Measurements from ENCODE around the gene FAM9A.
A peak's percentile ranks its signal among the peaks of the same experiment; 100 is the strongest.
"Not testable (repeated sequence)": the region's sequence is repeated elsewhere in the genome, so short reads cannot be mapped to it uniquely, and the experiment has no call there.

Gene FAM9A

DNA sequence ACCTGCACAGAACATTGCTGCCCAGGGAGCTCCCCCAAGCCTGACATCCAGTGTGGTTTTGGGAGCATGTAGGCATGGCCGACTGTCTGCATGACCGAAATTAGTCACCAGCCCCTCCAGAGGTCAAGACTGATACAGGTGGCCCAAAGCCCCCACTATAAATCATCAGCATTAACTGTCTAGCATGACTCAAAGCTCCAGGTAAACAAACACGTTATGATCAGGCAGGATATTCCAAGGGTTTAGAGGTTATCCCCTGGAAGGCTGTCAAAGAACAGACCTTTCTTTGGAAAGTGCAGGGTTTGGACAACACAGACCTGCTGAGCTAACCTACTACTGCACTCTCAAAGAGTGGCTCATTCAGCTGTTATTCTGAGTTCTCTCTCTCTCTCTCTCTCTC lies 2.1 kb upstream of the FAM9A start:
- DNase-seq (ENCODE audit: low read depth), result no peak

DNA sequence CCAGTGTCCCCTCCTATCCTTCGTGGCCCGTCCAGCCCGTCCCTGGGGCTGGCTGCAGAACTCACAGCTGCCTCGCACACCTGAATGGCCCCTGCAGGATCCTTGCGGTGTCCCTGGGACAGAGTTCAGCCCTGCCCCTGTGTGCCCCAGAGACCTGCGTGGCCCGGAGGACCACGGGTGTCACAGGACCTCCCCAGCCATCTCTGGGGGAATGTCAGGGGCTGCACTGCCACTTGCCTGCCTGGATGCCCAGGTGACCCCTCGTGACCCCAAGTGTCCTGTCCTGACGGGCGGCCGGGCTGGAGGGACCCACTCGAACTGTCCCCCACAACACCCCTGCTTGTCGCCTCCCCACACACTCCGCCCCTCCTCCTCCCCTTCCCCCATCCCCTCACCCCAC lies 832 bp downstream of the FAM9A start:
- not testable (repeated sequence) for DNase-seq (ENCODE audit: low read depth)

DNA sequence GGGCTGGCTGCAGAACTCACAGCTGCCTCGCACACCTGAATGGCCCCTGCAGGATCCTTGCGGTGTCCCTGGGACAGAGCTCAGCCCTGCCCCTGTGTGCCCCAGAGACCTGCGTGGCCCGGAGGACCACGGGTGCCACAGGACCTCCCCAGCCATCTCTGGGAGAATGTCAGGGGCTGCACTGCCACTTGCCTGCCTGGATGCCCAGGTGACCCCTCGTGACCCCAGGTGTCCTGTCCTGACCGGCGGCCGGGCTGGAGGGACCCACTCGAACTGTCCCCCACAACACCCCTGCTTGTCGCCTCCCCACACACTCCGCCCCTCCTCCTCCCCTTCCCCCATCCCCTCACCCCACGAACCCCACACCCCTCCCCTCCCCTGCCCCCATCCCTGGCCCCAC lies 1.9 kb downstream of the FAM9A start:
- not testable (repeated sequence) for DNase-seq (ENCODE audit: low read depth)

DNA sequence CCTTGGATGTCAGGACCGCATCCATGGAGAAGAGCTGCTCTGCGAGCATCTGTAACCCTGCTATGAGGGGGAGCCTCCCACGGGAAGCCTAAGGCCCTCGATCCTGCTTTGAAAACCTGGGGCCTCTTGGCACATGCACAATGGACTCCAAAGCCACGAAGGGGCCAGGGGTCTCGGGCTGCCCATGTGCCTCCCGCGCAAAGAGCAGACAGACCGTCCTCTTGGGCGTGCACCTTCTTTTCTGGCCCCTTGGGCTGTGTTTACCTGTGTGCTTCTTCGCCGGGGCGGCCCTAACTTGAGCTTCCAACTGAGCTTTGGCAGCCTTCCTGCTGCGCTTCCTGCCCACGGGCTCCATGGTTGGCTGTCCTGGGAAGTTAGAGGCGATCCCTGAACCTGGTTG lies 2.5 kb downstream of the FAM9A start:
- DNase-seq (ENCODE audit: low read depth), result not testable (repeated sequence)

DNA sequence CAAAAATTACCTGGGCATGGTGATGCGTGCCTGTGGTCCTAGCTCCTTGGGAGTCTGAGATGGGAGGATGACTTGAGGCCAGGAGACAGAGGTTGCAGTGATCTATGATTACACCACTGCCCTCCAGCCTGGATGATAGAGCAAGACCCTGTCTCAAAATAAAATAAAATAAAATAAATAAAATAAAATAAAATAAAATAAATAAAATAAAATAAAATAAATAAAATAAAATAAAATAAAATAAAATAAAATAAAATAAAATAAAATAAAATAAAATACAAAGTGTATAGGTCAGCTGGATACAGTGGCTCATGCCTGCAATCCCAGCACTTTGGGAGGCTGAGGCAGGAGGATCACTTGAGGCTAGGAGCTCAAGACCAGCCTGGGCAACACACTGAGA lies 14.1 kb downstream of the FAM9A start:
- DNase-seq (ENCODE audit: low read depth), result not testable (repeated sequence)

DNA sequence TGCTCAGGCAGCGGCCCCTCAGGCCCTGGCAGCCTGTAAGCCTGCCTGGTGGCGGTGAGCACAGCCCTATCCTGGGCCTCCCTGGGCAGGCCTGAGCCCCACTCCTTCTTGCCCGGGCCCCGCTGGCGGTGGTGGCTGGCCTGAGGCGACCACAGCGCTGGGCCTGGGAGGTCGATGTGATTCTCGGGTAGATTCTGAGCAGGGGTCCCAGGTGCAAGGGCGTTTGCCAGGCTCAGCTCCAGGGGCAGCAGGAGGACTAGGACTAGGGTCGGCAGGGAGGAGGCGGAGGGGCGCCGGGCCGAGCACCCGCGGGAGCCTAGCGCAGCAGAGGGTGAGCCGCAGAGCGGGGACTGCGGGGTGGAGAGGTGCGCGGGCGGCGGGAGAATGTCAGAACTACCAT lies 17.0 kb downstream of the FAM9A start:
- no peak for DNase-seq (ENCODE audit: low read depth)

DNA sequence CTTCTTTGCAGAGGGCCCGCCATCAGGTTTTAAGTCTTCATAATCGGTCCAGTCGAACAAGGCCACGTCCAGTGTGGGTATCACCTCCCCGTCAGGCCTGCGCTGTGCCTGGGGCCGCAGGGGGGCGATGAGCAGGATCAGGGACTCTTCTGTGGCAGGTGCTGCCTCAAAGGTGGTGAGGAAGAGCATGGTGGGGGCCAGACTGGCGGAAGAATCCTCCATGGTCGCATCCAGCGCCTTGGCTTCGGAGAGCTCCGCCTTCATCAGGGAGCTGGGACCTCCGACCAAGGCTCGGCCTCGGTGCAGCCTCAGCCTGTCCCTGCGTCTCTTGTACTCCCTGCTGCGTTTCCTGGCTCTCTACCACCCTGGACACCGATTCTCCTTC lies 17.5 kb downstream of the FAM9A start:
- no peak for DNase-seq (ENCODE audit: low read depth)

DNA sequence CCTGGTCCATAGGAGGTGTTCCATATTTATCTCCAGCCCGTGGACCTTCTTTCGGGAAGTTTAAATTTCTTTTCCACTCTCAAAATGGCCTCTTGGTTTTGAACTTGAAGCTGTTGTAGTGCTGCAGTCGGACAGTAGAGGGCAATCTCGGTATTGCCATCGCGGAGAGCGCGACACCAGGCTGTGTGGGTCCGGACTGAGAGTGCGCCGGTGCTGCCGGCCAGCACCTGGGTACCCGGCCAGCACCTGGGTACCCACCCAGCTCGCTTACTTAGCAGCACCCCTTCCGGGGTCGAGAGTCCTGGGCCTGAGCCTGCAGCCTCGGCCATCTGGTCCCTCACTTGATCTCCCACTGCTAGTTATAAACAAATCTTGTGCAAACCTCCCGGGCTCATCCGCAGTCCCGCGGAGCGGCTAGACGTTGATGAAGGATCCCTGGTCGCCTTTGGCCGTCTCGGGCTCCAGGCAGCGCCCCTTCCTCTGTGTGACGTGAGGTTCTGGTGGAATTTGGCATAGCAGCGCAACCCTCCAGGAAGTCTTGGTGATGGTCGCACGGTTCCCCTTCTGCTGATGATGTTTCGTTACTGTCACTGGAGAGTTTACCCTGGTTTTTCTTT lies 18.0 kb downstream of the FAM9A start:
- no peak for DNase-seq (ENCODE audit: low read depth)

DNA sequence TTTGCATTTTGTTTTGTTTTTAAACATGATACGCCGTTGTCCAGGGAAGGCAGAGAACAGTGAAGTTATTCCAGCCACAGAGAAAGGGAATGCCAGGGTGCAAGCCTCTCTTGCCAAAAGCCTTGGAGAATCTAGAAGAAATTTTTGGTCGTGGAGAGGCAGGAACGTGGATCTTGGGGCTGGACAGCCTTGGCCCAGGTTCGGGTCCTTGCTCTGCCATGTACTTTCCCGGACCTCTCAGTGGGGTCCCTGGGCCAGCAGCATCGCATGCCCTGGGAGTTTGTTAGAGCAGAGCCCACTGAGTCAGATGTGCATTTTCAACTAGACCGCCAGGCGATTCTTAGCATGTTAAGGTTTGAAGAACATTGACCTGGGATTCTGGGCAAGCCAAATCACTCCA lies 18.6 kb downstream of the FAM9A start:
- DNase-seq (ENCODE audit: low read depth), result no peak

DNA sequence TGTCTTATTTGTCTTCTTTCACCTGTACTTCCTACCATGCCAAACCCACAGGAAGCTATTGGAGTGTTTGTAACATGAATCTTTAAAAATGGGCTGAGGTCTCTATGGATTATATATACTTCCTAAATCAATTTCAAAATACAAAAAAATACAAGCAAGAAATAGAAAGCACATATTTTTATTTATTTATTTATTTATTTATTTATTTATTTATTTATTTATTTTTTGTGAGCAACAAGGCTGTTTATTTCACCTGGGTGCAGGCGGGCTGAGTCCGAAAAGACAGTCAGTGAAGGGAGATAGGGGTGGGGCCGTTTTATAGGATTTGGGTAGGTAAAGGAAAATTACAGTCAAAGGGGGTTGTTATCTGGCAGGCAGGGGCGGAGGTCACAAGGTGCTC lies 19.3 kb downstream of the FAM9A start:
- DNase-seq (ENCODE audit: low read depth), result not testable (repeated sequence)

DNA sequence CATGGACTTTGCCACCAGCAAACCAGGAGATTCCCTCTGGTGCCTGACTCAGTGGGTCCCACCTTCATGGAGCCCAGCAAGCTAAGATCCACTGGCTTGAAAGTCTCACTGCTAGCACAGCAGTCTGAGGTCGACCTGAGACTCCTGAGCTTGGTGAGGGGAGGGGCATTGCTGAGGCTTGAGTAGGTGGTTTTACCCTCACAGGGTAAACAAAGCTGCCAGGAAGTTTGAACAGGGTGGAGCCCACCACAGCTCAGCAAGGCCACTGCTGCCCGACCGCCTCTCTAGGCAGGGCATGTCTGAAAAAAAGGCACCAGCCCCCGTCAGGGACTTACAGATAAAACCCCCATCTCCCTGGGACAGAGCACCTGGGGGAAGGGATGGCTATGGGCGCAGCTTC lies 28.1 kb downstream of the FAM9A start:
- DNase-seq (ENCODE audit: low read depth), result no peak

DNA sequence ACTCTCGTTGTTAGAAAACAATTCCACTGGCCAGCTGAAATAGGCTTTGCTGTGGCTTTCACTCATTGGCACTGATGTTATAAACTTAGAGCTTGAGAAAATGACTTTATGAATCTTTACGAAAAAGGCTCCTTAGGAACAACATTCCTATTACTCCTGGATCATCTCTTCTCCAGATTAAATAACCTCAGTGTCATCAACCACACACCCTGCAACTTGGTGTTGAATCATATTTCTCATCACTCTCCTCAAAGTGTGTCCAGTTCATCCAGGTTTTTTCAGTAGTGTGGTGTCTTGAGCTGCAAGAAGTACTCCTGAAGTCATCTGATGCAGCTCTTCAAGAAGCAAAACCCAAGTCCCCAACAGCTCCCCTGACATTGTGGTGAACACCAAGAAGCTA lies 41.2 kb downstream of the FAM9A start:
- peak; percentile 3 for DNase-seq (ENCODE audit: low read depth)

DNA sequence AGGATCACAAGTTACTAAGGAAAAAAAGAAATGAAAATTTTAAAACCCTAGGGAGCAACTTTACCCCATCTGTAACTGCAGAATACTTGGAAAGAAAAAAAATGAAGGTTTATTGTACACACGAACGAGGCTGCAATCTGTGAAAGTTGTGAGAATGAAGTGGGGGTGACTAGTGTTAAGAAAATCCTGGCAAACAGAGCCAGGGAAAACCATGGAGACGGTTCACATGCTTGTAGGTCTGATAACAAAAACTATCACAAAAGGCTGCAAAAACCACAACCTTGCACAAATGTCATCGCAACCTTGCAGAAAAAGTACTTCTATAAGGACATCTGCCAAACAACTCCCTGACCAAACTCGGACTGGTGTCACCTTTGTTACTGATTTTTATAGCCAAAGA lies 42.5 kb downstream of the FAM9A start:
- peak; percentile 35 for DNase-seq (ENCODE audit: low read depth)

DNA sequence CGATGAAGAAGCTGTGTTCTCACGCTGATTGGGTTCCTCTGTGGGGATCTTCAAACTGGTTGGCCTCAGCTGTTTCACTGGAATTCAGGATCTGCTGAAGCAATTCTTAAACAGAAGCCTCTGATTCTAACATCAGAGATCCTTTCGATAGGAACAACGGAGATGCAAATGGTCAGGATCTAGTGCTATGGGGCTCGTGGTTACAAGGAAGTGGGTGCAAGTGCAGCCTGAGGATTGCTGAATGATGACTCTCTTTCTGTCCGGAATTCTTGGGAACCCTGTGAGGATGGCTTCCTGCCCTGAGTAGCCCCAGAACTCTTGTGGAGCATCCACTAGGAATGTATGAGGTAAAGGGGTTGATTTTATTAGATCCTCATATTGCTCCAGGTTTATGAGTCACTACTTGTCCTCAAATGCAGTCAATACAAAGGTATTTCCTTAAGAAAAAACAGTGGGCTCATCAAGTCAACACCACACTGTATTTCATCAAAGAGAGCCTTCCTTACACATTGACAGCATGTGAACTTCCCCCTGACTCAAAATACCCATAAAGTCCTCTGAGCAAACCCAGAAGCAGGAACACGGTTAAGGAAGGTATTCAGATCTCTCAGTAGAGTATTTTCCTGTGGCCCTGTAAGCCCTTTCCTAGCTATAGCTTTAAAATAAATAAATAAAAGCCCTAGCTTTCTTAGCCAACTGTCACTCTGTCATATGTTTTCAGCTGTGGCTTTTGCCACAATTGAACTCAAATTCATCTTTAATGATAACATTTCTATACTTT lies 43.4 kb downstream of the FAM9A start:
- DNase-seq (ENCODE audit: low read depth), result peak; percentile 64

DNA sequence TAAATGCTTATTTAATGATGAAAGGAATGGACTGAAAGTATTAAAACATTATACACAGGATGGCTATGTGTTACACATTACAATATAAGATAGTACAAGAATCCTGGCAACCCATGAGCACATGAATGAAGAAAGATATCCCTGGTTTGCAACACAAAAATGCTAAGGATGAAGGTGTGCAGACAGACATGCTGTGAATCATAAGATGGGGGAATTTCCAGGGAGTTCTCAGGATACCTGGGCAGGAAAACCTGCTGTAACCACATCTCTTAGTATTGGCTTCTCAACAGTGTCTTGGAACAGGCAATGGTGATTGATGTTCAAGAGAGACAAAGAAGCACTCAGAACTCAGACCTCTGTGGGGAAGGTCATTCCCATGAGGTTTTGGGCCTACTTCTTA lies 45.4 kb downstream of the FAM9A start:
- DNase-seq (ENCODE audit: low read depth), result no peak

DNA sequence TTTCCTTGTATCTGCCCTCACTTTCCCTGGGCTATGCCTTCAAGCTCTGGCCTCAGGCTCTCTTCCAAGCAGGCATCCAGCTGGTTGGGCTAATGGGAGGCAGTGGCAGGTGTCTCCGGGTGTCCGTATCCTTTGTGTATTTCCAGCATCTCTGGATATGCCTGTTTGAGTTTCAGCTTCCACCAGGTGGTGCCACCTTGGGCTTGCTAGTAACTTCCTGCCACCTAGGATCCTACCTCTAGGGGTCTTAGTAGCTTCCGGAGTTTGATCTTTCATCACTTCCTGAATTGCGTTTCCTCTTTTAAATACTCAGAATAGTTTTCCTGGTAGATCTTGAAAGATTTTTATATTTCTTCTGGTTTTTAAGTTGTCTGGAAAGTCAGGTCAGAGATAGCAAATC lies 46.1 kb downstream of the FAM9A start:
- DNase-seq (ENCODE audit: low read depth), result no peak

DNA sequence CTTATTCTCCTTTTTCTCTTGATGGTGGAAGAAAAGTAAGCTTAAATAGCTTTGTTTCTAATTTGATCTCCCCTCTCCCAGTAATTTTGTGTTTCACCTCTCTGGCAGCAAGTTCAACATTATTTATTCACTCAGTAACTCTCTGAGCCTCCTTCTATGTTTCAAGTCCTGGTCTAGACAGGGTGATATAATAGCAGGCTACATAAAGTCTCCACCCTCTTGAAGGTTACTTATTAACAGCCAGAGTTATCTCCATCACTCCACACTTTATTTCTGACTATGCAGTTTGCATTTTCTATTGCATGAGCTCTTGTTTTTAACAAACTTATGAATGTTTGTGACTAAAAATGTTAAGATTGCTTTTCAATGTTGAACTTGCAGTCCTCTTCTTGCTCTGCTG lies 51.5 kb downstream of the FAM9A start:
- DNase-seq (ENCODE audit: low read depth), result no peak

DNA sequence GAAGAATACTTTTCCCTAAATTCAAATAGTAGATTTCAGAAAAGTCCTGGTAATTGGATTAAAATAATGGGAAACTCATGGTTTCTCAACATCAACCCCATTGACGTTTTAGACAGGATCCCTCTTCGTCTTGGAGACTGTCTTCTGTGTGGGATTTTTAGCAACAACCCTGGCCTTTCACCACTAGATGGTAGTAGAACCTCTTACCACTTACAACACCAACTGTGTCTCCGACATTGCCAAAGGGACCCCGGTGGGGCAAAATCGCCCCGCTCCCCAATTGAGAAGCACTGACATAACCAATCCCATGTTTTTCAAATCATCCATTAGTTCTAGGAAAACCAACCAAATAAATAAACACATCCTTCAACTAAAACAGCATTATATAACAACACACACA lies 52.3 kb downstream of the FAM9A start:
- DNase-seq (ENCODE audit: low read depth), result peak; percentile 41

DNA sequence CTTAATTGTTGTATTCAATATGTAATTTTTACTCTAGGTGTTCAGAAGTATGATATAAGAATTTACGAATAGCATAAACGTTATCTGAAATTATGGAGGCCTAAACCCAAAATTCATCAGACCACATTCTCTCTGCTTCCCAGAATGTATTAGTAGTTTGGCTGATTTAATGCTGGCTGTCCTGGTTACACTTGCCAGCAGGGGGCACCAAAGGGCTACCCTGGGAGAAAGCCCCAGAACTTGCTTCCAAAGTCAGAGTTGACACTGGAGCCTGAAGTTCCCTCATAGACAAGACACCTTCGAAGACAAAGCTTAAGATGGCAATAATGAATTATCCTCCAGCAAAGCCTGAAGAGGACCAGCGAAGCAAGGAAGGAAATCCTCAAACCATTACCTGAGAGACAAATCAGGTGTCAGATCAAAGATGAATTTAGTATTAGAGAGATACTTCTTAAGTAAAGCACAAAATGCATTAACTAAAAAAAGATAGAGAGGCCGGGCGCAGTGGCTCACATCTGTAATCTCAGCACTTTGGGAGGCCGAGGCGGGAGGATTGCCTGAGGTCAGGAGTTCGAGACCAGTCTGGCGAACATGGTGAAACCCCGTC lies 58.0 kb downstream of the FAM9A start:
- DNase-seq (ENCODE audit: low read depth), result peak; percentile 47

DNA sequence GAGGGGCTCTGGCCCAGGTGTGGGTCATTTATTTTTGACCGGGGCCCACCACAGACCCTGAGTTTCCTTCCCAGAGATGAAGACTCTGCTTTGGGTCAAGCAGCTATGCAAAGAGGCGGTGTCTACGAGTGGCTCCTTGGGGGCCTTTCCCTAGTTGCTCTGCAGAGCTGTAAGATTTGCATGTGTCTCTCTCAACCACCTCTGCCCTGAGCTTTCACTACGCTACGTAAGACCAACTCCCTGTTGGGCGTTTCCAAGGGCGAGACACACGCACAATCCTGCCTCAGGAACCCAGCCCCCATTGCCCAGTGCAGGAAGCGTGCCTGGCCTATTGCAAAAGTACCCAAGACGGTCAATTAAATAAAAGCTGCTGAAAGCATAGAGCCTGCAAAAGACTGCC lies 59.2 kb downstream of the FAM9A start:
- no peak for DNase-seq (ENCODE audit: low read depth)

Measured in EH (cell line).